A549 (cell line): ENCODE results near the gene CCDC12.

ENCODE experiments used
- BCL3 ChIP-seq: fragments of >200 bp; sonication (Bioruptor Twin); formaldehyde crosslinking; IDR thresholded peaks from 3 replicates; pipeline ENCODE4 v1.6.1; 2016
- CEBPB ChIP-seq, 2 experiments: fragments of >200 bp in 1 of 2; sonication (Bioruptor Twin) in 1 of 2; formaldehyde crosslinking in 1 of 2; IDR thresholded peaks; 2 replicates each; pipeline ENCODE4 v1.6.1; 2012 to 2016
- CTCF ChIP-seq: fragments of >200 bp; sonication (Bioruptor Twin); formaldehyde crosslinking; IDR thresholded peaks from 3 replicates; pipeline ENCODE4 v1.5.1; 2016
- EHMT2 ChIP-seq: fragments of 200-600 bp; sonication (generic); IDR thresholded peaks from 2 replicates; pipeline ENCODE4 v1.6.1; 2016; ENCODE audit warnings: antibody characterized with exemption, low read depth, mild to moderate bottlenecking, moderate library complexity
- MAFK ChIP-seq: fragments of 450-650 bp; IDR thresholded peaks from 2 replicates; pipeline ENCODE4 v1.6.1; 2014; ENCODE audit not compliant: partially characterized antibody

- TF ChIP-seq CTCF (no peak), MAFK (no peak), CEBPB (IDR thresholded peaks at IDR 0.05) (no peak), BCL3 (no peak), EHMT2 (no peak)
These were observed 28.0 kb upstream of the CCDC12 start for GRCh38 chr3:47004369-47005211.
